OCI-LY3 (cell line): ENCODE data around the gene SDHD.

ENCODE experiments used
- CTCF ChIP-seq: fragments of 200-600, 300-600 bp; sonication (generic); IDR thresholded peaks from 2 replicates; pipeline ENCODE4 v1.5.1; 2014; ENCODE audit warnings: antibody characterized with exemption, low read length, low read depth
- EZH2phosphoT487 ChIP-seq: fragments of 200-600 bp; shearing (Covaris generic); IDR thresholded peaks from 2 replicates; pipeline ENCODE4 v1.6.1; 2018; ENCODE audit warnings: antibody characterized with exemption, mixed run types, low read depth

GRCh38 chr11:112134473-112134872, 47.8 kb downstream of the SDHD start:
- no peak for TF ChIP-seq EZH2phosphoT487
- TF ChIP-seq CTCF = no peak
